ENCODE data around the gene B3GALNT2.

Gene B3GALNT2

GRCh38 chr1:235455823-235456222 lies 48.4 kb downstream of the B3GALNT2 start:
- DNase-seq (ENCODE audit: low spot score) = no peak

DNA sequence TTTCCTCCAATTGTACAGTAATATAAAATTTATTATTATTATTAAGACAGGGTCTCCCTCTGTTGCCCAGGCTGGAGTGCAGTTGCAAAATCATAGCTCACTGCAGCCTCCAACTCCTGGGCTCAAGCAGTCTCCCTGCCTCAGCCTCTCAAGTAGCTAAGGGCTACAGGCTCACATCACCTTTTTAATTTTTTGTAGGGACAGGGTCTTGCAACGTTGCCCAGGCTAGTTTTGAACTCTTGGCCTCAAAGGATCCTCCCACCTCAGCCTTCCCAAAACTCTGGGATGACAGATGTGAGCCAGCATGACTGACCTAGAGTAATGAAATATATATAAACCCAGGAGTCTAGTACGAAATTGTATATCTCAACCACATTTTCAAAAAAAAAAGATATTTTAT lies 49.2 kb downstream of the B3GALNT2 start:
- DNase-seq (ENCODE audit: low spot score) = no peak

- no peak for DNase-seq (ENCODE audit: low spot score)
These were observed 50.2 kb downstream of the B3GALNT2 start for GRCh38 chr1:235454021-235454420.

- no peak for DNase-seq (ENCODE audit: low spot score)
These were observed 53.3 kb downstream of the B3GALNT2 start for GRCh38 chr1:235450886-235451483.

DNA sequence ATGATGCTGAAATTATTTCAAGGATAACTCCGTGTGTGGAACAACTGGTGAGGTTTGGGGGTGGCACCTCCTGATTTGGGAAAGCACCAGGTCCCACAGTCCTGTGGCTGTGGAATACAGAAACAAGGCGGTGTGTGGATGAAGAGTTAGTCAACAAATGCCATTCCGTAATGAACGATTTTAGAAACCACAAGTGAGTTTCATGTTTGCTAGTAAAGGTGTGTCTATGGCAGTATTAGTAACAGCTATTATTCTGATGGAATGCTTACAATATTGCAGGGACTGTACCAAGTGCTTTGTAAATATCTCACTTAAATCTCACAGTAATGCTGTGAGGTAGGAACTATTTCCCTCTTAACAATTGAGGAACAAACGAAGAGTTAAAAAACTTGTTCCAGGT lies 53.8 kb downstream of the B3GALNT2 start:
- DNase-seq (ENCODE audit: low spot score) = no peak

DNA sequence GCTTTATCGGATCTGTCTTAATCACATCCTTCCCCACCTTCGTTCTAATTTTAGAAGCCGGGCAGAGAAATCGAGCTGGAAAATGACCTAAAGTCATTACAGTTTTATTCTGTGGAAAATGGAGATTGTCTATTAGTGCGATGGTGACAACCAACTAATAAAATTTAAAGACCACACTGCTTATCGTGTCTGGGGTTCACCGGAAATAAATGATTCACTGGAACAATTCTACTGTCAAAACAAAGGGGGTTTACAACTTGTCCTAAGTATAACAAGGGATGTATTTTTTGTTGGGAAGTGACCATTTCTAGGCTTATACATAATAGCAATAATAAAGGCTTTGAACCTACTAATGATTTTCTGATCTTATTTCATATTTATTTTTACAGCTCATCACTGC lies 55.6 kb downstream of the B3GALNT2 start:
- no peak for DNase-seq (ENCODE audit: low spot score)

- no peak for DNase-seq (ENCODE audit: low spot score)
These were observed 61.3 kb downstream of the B3GALNT2 start for GRCh38 chr1:235442788-235443429.

- no peak for DNase-seq (ENCODE audit: low spot score)
These were observed 63.0 kb downstream of the B3GALNT2 start for GRCh38 chr1:235441159-235441685.

DNA sequence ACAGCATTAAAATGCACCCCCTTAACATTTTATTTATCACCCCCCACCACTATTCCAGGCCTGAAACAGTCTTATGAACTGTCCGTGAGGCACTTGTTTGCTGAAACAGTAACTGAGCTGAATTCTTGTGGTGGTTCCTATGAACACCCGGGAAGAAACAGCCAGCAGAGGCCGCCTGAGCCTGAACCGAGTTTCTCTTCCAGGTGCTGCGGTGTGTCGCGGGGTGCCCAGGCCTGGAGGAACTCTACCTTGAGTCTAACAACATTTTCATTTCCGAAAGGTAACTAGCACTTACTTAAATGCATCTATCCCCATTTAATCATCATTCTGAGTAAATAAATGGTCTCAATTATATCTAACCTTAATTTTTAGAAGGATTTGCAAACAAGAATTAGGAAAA lies 70.3 kb downstream of the B3GALNT2 start:
- DNase-seq (ENCODE audit: low spot score) = no peak

GRCh38 chr1:235430991-235431390 lies 73.3 kb downstream of the B3GALNT2 start:
- DNase-seq (ENCODE audit: low spot score) = no peak

DNA sequence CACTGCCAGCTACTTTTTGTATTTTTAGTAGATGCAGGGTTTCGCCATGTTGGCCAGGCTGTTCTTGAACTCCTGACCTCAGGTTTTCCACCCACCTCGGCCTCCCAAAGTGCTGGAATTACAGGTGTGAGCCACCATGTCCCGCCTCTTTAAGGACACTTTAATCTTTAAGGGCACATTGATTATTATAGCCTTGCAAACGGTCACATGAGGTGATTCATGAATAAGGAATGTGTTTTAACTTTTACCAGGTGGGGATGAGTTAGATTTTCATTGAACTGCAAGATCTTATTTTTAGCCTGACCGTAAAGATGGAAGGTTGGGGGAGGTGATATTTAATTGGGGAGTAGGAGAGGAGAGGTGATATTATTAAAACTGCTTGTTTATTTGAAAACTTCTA lies 75.1 kb downstream of the B3GALNT2 start:
- DNase-seq (ENCODE audit: low spot score) = no peak

GRCh38 chr1:235427447-235427846 lies 76.8 kb downstream of the B3GALNT2 start:
- DNase-seq (ENCODE audit: low spot score) = no peak

DNA sequence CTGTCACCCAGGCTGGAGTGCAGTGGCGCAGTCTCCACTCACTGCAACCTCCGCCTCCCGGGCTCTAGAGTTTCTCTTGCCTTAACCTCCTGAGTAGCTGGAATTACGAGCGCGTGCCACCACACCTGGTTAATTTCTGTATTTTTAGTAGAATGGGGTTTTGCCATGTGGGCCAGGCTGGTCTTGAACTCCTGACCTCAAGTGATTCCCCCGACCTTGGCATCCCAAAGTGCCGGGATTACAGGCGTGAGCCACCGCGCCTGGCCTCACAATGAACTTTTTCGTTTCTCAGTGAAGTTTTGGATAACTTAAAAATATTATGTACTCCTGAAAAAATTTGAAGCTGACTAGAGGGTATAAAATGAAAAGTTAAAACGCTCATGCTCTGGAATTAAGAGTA lies 77.6 kb downstream of the B3GALNT2 start:
- no peak for DNase-seq (ENCODE audit: low spot score)

- no peak for DNase-seq (ENCODE audit: low spot score)
These were observed 78.1 kb downstream of the B3GALNT2 start for GRCh38 chr1:235426143-235426542.

- DNase-seq (ENCODE audit: low spot score) = no peak
These were observed 78.9 kb downstream of the B3GALNT2 start for GRCh38 chr1:235425357-235425756.

GRCh38 chr1:235424092-235424491 lies 80.2 kb downstream of the B3GALNT2 start:
- no peak for DNase-seq (ENCODE audit: low spot score)

- DNase-seq (ENCODE audit: low spot score) = no peak
These were observed 81.0 kb downstream of the B3GALNT2 start for GRCh38 chr1:235423214-235423652.

DNA sequence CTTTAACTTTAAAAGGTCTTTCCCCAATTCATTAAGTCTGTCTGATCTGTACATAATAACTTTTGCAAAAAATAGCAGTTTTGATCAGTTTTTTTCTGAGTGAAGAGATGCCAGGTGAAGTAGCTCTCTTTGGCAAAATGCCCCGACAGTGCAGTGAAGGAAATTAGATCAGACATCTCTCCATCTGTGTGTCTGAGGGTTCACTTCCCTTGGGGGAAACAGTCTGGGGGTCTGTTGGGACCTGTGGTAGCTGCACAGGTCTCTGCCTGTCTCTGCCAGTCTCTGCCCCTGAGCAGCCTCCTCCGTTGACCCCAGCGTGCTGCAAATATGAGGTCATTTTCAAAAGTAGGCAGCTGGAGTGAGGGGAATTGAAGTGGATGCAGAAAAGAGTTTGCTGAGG lies 82.5 kb downstream of the B3GALNT2 start:
- DNase-seq (ENCODE audit: low spot score) = no peak

DNA sequence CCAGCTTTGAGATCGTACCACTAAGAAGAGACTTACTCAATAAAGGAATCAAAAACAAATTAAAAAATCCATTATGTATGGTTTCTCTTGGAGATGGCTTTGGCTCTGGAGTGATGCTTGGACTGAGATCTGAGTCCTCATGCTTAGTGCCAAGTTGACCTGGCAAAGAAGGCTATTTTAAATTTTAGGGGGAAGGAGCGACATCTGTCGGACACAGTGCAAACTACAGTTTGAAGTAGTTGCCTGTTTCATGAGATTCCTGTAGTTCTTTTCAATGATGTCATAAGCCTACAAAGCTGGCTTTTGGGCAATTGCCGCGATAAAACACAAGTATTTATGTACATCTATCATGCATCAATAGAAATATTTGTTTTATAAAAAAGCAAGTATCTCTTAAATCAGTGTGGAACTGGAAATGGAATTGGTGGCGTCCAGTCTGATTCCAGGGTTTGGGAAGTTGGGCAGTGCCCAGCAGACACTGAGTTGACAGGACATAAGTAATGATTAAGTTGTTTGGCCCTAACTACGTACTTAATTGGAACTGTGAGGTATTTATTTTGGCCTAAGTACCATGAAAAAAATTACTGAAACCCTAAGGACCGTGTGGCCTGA lies 87.1 kb downstream of the B3GALNT2 start:
- peak; percentile 59 for DNase-seq (ENCODE audit: low spot score)

DNA sequence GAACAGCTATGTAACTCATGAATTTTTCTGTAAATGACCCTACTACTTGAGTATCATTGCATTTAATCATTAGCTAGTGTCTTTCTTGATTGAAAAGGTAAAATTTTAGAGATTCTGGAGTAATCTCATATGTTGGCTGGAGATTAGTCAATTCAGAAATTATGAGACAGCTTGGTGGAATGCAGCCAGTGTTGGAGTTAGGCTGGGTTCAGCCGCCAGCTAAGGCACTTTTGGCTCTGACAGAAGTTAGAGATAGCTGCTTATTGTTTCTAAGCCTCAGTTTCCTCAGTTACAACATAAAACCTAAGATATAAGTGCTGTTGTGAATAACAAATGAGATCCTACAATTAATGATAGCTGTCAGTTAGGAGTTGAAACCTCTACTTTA lies 87.6 kb downstream of the B3GALNT2 start:
- DNase-seq (ENCODE audit: low spot score) = no peak

GRCh38 chr1:235415008-235415904 lies 89.0 kb downstream of the B3GALNT2 start:
- DNase-seq (ENCODE audit: low spot score) = peak; percentile 65
